Vagina (tissue), 2 donors: Measurements from ENCODE around the gene KCNN4.

Experiments
- POLR2A ChIP-seq, 2 donors: fragments of 450-650 bp; IDR thresholded peaks; one replicate each; pipeline ENCODE4 v1.6.1; 2017; ENCODE audit warnings: antibody characterized with exemption in 2 of 2, mild to moderate bottlenecking in 2 of 2, moderate library complexity in 2 of 2
- TF ChIP-seq, protein P1 (sequence below), 3 experiments: fragments of 450-650 bp in 2 of 3; fragments of 200-600 bp in 1 of 3; sonication (generic) in 1 of 3; IDR thresholded peaks; one replicate each; pipeline ENCODE4 v1.5.1; 2017 to 2019; ENCODE audit warnings: antibody characterized with exemption in 3 of 3, mild to moderate bottlenecking in 2 of 3, moderate library complexity in 2 of 3

DNA sequence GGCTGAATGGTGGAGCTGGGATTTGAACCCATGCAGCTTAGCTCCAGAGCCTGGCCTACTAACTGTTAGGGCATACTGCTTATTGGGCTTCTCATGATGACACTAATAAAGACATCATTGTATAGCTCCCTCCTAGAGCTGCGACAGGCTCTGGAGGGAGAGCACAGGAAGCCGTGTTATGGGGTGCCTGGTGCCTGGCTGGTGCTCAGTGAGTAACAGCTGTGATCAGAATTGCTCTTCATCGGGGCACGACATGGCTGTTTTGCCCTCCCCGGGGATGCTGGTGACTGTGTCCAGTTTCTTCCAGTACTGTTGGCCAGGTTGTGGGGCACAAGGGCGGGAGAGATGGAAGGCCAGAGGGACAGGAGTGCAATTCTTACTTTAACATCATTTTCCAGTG is 16.3 kb upstream of the KCNN4 start:
- TF ChIP-seq, protein P1, sequence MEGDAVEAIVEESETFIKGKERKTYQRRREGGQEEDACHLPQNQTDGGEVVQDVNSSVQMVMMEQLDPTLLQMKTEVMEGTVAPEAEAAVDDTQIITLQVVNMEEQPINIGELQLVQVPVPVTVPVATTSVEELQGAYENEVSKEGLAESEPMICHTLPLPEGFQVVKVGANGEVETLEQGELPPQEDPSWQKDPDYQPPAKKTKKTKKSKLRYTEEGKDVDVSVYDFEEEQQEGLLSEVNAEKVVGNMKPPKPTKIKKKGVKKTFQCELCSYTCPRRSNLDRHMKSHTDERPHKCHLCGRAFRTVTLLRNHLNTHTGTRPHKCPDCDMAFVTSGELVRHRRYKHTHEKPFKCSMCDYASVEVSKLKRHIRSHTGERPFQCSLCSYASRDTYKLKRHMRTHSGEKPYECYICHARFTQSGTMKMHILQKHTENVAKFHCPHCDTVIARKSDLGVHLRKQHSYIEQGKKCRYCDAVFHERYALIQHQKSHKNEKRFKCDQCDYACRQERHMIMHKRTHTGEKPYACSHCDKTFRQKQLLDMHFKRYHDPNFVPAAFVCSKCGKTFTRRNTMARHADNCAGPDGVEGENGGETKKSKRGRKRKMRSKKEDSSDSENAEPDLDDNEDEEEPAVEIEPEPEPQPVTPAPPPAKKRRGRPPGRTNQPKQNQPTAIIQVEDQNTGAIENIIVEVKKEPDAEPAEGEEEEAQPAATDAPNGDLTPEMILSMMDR (IDR thresholded peaks at IDR 0.05) = no peak
- no peak for TF ChIP-seq POLR2A (IDR thresholded peaks at IDR 0.05)
